SK-N-SH (cell line): Measurements from ENCODE around the gene LRRC10B. TPM values are rescaled to one million over a fixed set of nuclear protein-coding genes. Genes with fewer than 3 reads are reported as not detected.
A peak's percentile ranks its signal among the peaks of the same experiment; 100 is the strongest.

Experiments used
- CTCF ChIA-PET: fragments of 300-600, 350-600 bp; formaldehyde crosslinking; extraction: SDS; loops from one replicate; lab custom pipeline; 2021; lab: Yijun Ruan, JAX
- POLR2A ChIA-PET: fragments of 350-600 bp; sonication (Branson Sonifier 250); formaldehyde crosslinking; extraction: SDS; loops from one replicate; lab custom pipeline; 2020; ENCODE audit warnings: antibody characterized with exemption, inconsistent platforms; lab: Yijun Ruan, JAX
- DNase-seq: peaks from one replicate; pipeline ENCODE4 v3.0.0; 2012
- H2AFZ ChIP-seq: fragments of 200-600 bp; sonication (generic); 2 replicates; pipeline ENCODE4 v1.8.1; 2016; ENCODE audit warnings: antibody characterized with exemption, mild to moderate bottlenecking, low read depth
- H3F3A ChIP-seq: fragments of 200-600 bp; sonication (generic); replicated peaks from 2 replicates; pipeline ENCODE3; 2016; ENCODE audit warnings: antibody characterized with exemption, mild to moderate bottlenecking; ENCODE audit not compliant: insufficient read depth
- H3K27ac ChIP-seq, 2 experiments: fragments of 200-500 bp in 1 of 2; fragments of 200-600 bp in 1 of 2; sonication (Bioruptor generic) in 1 of 2; sonication (generic), shearing (Covaris generic) in 1 of 2; 2 replicates each; pipeline versions ENCODE4 v1.5.1 to v1.6.1; 2014 to 2016; ENCODE audit warnings: low read depth in 2 of 2, inconsistent platforms in 1 of 2, low read length in 1 of 2, mild to moderate bottlenecking in 1 of 2, mixed read lengths in 1 of 2
- H3K27me3 ChIP-seq: fragments of 200-600 bp; sonication (generic), shearing (Covaris generic); 2 replicates; pipeline ENCODE4 v1.6.1; 2016; ENCODE audit warnings: mixed run types; ENCODE audit not compliant: insufficient read depth
- H3K36me3 ChIP-seq, 2 experiments: fragments of 200-500 bp in 1 of 2; fragments of 200-600 bp in 1 of 2; sonication (Bioruptor generic) in 1 of 2; sonication (generic) in 1 of 2; replicated peaks in 1 of 2; 2 replicates each; pipeline versions ENCODE3 to v1.5.1; 2014 to 2016; ENCODE audit warnings: low read length in 1 of 2, mild to moderate bottlenecking in 1 of 2; ENCODE audit not compliant: insufficient read depth in 2 of 2, control insufficient read depth in 1 of 2
- H3K4me1 ChIP-seq, 2 experiments: fragments of 200-500 bp in 1 of 2; fragments of 200-600 bp in 1 of 2; sonication (Bioruptor generic) in 1 of 2; sonication (generic), shearing (Covaris generic) in 1 of 2; 2 replicates each; pipeline versions ENCODE4 v1.5.1 to v1.6.1; 2014 to 2016; ENCODE audit warnings: low read depth in 1 of 2, low read length in 1 of 2, mixed run types in 1 of 2; ENCODE audit not compliant: insufficient read depth in 2 of 2, control insufficient read depth in 1 of 2
- H3K4me2 ChIP-seq: fragments of 200-600 bp; sonication (generic), shearing (Covaris generic); 2 replicates; pipeline ENCODE4 v1.6.1; 2017; ENCODE audit warnings: mixed run types
- H3K4me3 ChIP-seq, 2 experiments: fragments of 200-500 bp in 1 of 2; fragments of 200-600 bp in 1 of 2; sonication (Bioruptor generic) in 1 of 2; sonication (generic), shearing (Covaris generic) in 1 of 2; 2 replicates each; pipeline versions ENCODE4 v1.5.1 to v1.8.1; 2014 to 2016; ENCODE audit warnings: low read depth in 2 of 2, inconsistent platforms in 1 of 2, low read length in 1 of 2, mild to moderate bottlenecking in 1 of 2, mixed read lengths in 1 of 2, moderate library complexity in 1 of 2
- H3K79me2 ChIP-seq: fragments of 200-600 bp; sonication (generic); 2 replicates; pipeline ENCODE4 v1.8.1; 2017; ENCODE audit warnings: mild to moderate bottlenecking; ENCODE audit not compliant: insufficient read depth
- H3K9ac ChIP-seq: fragments of 200-600 bp; sonication (generic); 2 replicates; pipeline ENCODE4 v1.6.1; 2017; ENCODE audit warnings: mixed run types
- H3K9me2 ChIP-seq: fragments of 200-600 bp; sonication (generic); 2 replicates; pipeline ENCODE4 v1.6.1; 2017; ENCODE audit warnings: mixed run types
- H3K9me3 ChIP-seq: fragments of 200-600 bp; sonication (generic); 2 replicates; pipeline ENCODE4 v1.6.1; 2017; ENCODE audit warnings: mixed run types, mild to moderate bottlenecking, moderate library complexity
- H4K20me1 ChIP-seq: fragments of 200-600 bp; sonication (generic); 2 replicates; pipeline ENCODE4 v1.6.1; 2017; ENCODE audit warnings: mild to moderate bottlenecking, mixed run types; ENCODE audit not compliant: insufficient read depth
- ELF1 ChIP-seq: IDR thresholded peaks from 2 replicates; pipeline ENCODE4 v1.4.0; 2012
- FOSL2 ChIP-seq: IDR thresholded peaks from 2 replicates; pipeline ENCODE4 v1.4.0; 2012; ENCODE audit warnings: low read depth, mild to moderate bottlenecking, moderate library complexity, borderline replicate concordance
- GABPA ChIP-seq: IDR thresholded peaks from 2 replicates; pipeline ENCODE4 v1.4.0; 2012; ENCODE audit warnings: low read depth, mild to moderate bottlenecking
- GATA2 ChIP-seq: sonication (generic); formaldehyde crosslinking; IDR thresholded peaks from 2 replicates; pipeline ENCODE4 v1.5.0; 2020; ENCODE audit warnings: mild to moderate bottlenecking, missing genetic modification reagents
- RAD21 ChIP-seq: IDR thresholded peaks from 2 replicates; pipeline ENCODE4 v1.6.1; 2012; ENCODE audit warnings: mild to moderate bottlenecking, low read length
- TAF1 ChIP-seq: IDR thresholded peaks from 2 replicates; pipeline ENCODE4 v1.6.1; 2012; ENCODE audit warnings: low read depth, mild to moderate bottlenecking, low read length, moderate library complexity, borderline replicate concordance
- WGBS: methylation state at CpG from one replicate; pipeline ENCODE4 v1.1.6; 2017; ENCODE audit warnings: low lambda C conversion rate; 5-methylcytosine and 5-hydroxymethylcytosine counted together
- polyA plus RNA-seq, 3 experiments: library from polyadenylated mRNA; depleted of rRNA; stranded (reverse); fragments of >200 nt; gene quantifications; 2 replicates each; pipeline ENCODE4 v1.2.3, GENCODE V29; 2012
- TF ChIP-seq, protein P1 (sequence below): IDR thresholded peaks from 2 replicates; pipeline ENCODE4 v1.4.0; 2012; ENCODE audit warnings: low read depth, borderline replicate concordance
- TF ChIP-seq, protein P2 (sequence below): fragments of 150-350 bp; IDR thresholded peaks from 2 replicates; pipeline ENCODE4 v1.6.1; 2017; ENCODE audit warnings: antibody characterized with exemption, low read length, low read depth, borderline replicate concordance
- TF ChIP-seq, protein P3 (sequence below): IDR thresholded peaks from 2 replicates; pipeline ENCODE4 v1.6.1; 2012; ENCODE audit warnings: mild to moderate bottlenecking, low read depth, low read length, moderate library complexity
- TF ChIP-seq, protein P4 (sequence below): IDR thresholded peaks from 2 replicates; pipeline ENCODE4 v1.4.0; 2012; ENCODE audit warnings: low read depth

The LRRC10B gene
- polyA plus RNA-seq, 1 of the 3 experiments (the other 2 are of a cell fraction), result not detected

DNA sequence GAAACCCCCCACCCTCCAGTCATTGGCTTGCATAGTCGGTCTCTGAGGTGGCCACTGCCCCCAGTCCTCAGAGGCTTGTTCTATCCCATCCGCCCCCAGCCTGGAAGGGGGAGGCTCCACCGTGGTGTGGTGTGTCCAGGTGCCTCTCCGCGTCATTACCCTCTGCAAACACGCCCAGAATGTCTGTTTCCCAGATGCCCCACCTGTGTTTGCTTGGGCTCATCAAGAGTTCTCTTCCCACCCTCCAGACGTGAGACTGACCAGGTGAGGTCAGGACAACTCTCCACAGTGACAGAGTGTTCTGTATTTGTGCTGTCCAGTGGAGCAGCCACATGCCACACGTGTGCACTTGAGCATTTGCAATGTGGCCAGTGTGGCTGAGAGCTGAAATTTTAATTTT is 24.9 kb downstream of the LRRC10B start:
- H3K4me2 ChIP-seq, result no peak overlapping the region
- no peaks in the 10 kb centered on the region for H3F3A ChIP-seq
- no peak for DNase-seq
- H3K36me3 ChIP-seq, result no peaks in the 10 kb centered on the region
- H3K9ac ChIP-seq, result no peak overlapping the region
- peak overlapping the region in 1 of 2 experiments; percentile 91; a peak in 2 of 4 replicates for H3K27ac ChIP-seq
- no peaks in the 10 kb centered on the region for H3K9me2 ChIP-seq
- no peak overlapping the region for H2AFZ ChIP-seq
- ChIA-PET CTCF (interaction anchor here (0.9 to 33.4 kb wide), 9 partner anchors 10 to 105 kb away, joined by 3 to 670 read pairs (median 5); partner anchors contain the start of gene LRRC10B), POLR2A (no interaction called here)
- no peaks in the 10 kb centered on the region for H3K9me3 ChIP-seq
- no peaks in the 10 kb centered on the region for H3K79me2 ChIP-seq
- no peaks in the 10 kb centered on the region for H4K20me1 ChIP-seq
- H3K4me3 ChIP-seq, result no peak overlapping the region
- WGBS, result 70% methylated on average over 7 of the region's 8 CpGs
- TF ChIP-seq GABPA (no peak), GATA2 (CRISPR knock-in tag) (no peak), FOSL2 (no peak), RAD21 (no peak), TAF1 (no peak), ELF1 (no peak)
- TF ChIP-seq, protein P1, sequence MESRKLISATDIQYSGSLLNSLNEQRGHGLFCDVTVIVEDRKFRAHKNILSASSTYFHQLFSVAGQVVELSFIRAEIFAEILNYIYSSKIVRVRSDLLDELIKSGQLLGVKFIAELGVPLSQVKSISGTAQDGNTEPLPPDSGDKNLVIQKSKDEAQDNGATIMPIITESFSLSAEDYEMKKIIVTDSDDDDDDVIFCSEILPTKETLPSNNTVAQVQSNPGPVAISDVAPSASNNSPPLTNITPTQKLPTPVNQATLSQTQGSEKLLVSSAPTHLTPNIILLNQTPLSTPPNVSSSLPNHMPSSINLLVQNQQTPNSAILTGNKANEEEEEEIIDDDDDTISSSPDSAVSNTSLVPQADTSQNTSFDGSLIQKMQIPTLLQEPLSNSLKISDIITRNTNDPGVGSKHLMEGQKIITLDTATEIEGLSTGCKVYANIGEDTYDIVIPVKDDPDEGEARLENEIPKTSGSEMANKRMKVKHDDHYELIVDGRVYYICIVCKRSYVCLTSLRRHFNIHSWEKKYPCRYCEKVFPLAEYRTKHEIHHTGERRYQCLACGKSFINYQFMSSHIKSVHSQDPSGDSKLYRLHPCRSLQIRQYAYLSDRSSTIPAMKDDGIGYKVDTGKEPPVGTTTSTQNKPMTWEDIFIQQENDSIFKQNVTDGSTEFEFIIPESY, result no peak
- TF ChIP-seq, protein P2, sequence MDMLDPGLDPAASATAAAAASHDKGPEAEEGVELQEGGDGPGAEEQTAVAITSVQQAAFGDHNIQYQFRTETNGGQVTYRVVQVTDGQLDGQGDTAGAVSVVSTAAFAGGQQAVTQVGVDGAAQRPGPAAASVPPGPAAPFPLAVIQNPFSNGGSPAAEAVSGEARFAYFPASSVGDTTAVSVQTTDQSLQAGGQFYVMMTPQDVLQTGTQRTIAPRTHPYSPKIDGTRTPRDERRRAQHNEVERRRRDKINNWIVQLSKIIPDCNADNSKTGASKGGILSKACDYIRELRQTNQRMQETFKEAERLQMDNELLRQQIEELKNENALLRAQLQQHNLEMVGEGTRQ, result no peak
- TF ChIP-seq, protein P3, sequence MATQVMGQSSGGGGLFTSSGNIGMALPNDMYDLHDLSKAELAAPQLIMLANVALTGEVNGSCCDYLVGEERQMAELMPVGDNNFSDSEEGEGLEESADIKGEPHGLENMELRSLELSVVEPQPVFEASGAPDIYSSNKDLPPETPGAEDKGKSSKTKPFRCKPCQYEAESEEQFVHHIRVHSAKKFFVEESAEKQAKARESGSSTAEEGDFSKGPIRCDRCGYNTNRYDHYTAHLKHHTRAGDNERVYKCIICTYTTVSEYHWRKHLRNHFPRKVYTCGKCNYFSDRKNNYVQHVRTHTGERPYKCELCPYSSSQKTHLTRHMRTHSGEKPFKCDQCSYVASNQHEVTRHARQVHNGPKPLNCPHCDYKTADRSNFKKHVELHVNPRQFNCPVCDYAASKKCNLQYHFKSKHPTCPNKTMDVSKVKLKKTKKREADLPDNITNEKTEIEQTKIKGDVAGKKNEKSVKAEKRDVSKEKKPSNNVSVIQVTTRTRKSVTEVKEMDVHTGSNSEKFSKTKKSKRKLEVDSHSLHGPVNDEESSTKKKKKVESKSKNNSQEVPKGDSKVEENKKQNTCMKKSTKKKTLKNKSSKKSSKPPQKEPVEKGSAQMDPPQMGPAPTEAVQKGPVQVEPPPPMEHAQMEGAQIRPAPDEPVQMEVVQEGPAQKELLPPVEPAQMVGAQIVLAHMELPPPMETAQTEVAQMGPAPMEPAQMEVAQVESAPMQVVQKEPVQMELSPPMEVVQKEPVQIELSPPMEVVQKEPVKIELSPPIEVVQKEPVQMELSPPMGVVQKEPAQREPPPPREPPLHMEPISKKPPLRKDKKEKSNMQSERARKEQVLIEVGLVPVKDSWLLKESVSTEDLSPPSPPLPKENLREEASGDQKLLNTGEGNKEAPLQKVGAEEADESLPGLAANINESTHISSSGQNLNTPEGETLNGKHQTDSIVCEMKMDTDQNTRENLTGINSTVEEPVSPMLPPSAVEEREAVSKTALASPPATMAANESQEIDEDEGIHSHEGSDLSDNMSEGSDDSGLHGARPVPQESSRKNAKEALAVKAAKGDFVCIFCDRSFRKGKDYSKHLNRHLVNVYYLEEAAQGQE, result no peak
- TF ChIP-seq, protein P4, sequence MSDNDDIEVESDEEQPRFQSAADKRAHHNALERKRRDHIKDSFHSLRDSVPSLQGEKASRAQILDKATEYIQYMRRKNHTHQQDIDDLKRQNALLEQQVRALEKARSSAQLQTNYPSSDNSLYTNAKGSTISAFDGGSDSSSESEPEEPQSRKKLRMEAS, result no peak
- H3K4me1 ChIP-seq, result peaks cover 0 to 100% of the 10 kb centered on the region in 2 experiments; a peak in 2 of 4 replicates
- no peaks in the 10 kb centered on the region for H3K27me3 ChIP-seq
